GM12801 (cell line): ENCODE measurements around the gene SLAIN2.

Experiments used
- TF ChIP-seq, protein P1 (sequence below): IDR thresholded peaks from one replicate; pipeline ENCODE4 v1.5.1; 2011; ENCODE audit warnings: control low read depth; ENCODE audit not compliant: insufficient read length; ENCODE audit errors: extremely low read depth

The SLAIN2 gene

GRCh38 chr4:48360285-48361011, 19.1 kb downstream of the SLAIN2 start:
- TF ChIP-seq, protein P1, sequence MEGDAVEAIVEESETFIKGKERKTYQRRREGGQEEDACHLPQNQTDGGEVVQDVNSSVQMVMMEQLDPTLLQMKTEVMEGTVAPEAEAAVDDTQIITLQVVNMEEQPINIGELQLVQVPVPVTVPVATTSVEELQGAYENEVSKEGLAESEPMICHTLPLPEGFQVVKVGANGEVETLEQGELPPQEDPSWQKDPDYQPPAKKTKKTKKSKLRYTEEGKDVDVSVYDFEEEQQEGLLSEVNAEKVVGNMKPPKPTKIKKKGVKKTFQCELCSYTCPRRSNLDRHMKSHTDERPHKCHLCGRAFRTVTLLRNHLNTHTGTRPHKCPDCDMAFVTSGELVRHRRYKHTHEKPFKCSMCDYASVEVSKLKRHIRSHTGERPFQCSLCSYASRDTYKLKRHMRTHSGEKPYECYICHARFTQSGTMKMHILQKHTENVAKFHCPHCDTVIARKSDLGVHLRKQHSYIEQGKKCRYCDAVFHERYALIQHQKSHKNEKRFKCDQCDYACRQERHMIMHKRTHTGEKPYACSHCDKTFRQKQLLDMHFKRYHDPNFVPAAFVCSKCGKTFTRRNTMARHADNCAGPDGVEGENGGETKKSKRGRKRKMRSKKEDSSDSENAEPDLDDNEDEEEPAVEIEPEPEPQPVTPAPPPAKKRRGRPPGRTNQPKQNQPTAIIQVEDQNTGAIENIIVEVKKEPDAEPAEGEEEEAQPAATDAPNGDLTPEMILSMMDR, result no peak

- TF ChIP-seq, protein P1, result no peak
Measured at GRCh38 chr4:48361012-48361400, 19.7 kb downstream of the SLAIN2 start.

DNA sequence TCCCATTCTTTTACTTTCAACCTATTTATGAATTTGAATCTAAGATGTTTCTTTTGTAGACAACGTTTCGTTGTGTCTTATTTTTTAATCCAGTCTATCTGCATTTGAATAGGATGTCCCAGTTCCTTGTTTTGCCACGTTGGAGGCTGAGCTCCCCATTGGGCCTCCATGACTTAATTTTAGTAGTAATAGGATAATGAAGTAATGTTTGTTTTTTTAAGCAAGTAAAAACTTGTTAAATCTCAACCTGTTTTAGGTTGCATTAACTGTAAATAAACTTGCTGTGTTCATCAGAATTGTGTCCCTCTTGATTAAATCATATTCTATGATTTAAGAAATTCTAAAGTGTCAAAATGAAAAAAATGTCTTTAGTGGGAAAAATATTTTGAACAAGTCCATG, 25.3 kb downstream of the SLAIN2 start:
- TF ChIP-seq, protein P1, result no peak

GRCh38 chr4:48367016-48367415, 25.7 kb downstream of the SLAIN2 start:
- TF ChIP-seq, protein P1, result no peak

GRCh38 chr4:48368389-48368788, 27.1 kb downstream of the SLAIN2 start:
- TF ChIP-seq, protein P1, result no peak

GRCh38 chr4:48369248-48369647, 27.9 kb downstream of the SLAIN2 start:
- TF ChIP-seq, protein P1, result no peak

DNA sequence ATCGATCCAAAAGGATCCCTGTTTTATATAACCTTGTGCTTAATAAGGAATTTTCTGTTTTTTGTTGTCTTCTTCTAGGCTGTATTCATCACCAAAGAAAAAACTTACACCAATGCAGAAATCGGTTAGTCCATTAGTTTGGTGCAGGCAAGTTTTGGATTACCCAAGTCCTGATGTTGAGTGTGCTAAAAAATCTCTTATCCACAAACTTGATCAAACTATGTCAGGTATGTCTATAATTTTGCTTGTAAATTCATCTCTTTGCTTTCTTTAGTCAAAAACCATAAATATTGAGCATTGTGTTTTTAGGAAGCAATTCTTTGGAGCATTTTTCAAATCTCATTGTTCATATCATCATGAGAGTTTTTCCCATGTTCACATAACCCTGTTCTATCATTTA, 28.4 kb downstream of the SLAIN2 start:
- TF ChIP-seq, protein P1, result no peak
